PFSK-1 (cell line): ENCODE measurements around the gene TELO2.

Experiments used
- POLR2AphosphoS5 ChIP-seq: IDR thresholded peaks from 2 replicates; pipeline ENCODE4 v1.6.1; 2012; ENCODE audit warnings: low read depth, mild to moderate bottlenecking, control low read depth, low read length, moderate library complexity
- SIN3A ChIP-seq: IDR thresholded peaks from 2 replicates; pipeline ENCODE4 v1.6.1; 2012; ENCODE audit warnings: mild to moderate bottlenecking, low read length, moderate library complexity, borderline replicate concordance; ENCODE audit not compliant: insufficient read depth
- TAF1 ChIP-seq: IDR thresholded peaks from 2 replicates; pipeline ENCODE4 v1.6.1; 2012; ENCODE audit warnings: low read length, control low read depth, borderline replicate concordance; ENCODE audit not compliant: insufficient read depth
- TF ChIP-seq, protein P1 (sequence below), 2 experiments: IDR thresholded peaks; 2 replicates each; pipeline versions ENCODE4 v1.6.1 to v1.8.0; 2011 to 2012; ENCODE audit warnings: low read depth in 2 of 2, low read length in 2 of 2, control low read depth in 1 of 2, inconsistent platforms in 1 of 2, mild to moderate bottlenecking in 1 of 2, moderate library complexity in 1 of 2; ENCODE audit not compliant: insufficient read depth in 1 of 2

DNA sequence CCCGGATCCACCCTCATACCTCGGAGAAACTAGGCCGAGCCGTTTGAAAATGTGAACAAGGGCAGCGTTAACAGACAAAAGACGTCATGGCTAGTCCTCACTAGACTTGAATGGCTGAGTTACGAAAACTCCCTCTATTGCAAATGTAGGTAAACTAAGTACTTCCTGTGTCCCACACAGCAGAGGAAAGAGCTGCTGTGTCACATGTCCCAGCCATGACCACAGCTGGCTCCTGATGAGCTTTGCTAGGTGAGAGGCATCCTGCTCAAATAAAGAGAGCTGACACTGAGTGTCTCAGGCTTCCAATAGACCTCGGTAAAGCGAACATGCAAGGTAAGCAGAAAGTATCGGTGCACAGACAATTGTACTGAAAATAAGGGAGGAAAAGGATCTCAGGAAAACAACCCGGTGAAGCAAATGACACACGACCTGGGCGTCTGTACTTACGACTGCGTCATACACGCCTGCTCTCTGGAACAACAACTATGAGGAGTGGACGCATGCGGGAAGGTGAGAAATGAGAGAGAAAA is 66.4 kb downstream of the TELO2 start:
- TF ChIP-seq POLR2AphosphoS5: no peak
- no peak for TF ChIP-seq TAF1
- TF ChIP-seq SIN3A: no peak
- TF ChIP-seq, protein P1, sequence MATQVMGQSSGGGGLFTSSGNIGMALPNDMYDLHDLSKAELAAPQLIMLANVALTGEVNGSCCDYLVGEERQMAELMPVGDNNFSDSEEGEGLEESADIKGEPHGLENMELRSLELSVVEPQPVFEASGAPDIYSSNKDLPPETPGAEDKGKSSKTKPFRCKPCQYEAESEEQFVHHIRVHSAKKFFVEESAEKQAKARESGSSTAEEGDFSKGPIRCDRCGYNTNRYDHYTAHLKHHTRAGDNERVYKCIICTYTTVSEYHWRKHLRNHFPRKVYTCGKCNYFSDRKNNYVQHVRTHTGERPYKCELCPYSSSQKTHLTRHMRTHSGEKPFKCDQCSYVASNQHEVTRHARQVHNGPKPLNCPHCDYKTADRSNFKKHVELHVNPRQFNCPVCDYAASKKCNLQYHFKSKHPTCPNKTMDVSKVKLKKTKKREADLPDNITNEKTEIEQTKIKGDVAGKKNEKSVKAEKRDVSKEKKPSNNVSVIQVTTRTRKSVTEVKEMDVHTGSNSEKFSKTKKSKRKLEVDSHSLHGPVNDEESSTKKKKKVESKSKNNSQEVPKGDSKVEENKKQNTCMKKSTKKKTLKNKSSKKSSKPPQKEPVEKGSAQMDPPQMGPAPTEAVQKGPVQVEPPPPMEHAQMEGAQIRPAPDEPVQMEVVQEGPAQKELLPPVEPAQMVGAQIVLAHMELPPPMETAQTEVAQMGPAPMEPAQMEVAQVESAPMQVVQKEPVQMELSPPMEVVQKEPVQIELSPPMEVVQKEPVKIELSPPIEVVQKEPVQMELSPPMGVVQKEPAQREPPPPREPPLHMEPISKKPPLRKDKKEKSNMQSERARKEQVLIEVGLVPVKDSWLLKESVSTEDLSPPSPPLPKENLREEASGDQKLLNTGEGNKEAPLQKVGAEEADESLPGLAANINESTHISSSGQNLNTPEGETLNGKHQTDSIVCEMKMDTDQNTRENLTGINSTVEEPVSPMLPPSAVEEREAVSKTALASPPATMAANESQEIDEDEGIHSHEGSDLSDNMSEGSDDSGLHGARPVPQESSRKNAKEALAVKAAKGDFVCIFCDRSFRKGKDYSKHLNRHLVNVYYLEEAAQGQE (IDR thresholded peaks at IDR 0.05; ENCODE audit: insufficient read depth in 1 of 2, low read depth in 2 of 2, low read length in 2 of 2): no peak
